Spleen (tissue), 7 donors: Measurements from ENCODE around the gene ANKRD10.

ENCODE experiments used
- CTCF ChIP-seq, 11 experiments: fragments of 200-600 bp in 7 of 11; fragments of 450-650 bp in 4 of 11; sonication (generic) in 4 of 11; IDR thresholded peaks in 8 of 11; conservative IDR thresholded peaks in 3 of 11; 1 replicate in 7 of 11; 2 replicates in 4 of 11; pipeline versions ENCODE4 v1.4.0 to v1.8.0; 2016 to 2021; ENCODE audit warnings: antibody characterized with exemption in 11 of 11, inconsistent platforms in 4 of 11, mild to moderate bottlenecking in 1 of 11
- POLR2AphosphoS5 ChIP-seq, 3 donors: sonication (generic); formaldehyde crosslinking; IDR thresholded peaks; one replicate each; pipeline ENCODE4 v1.5.1; 2017; ENCODE audit warnings: antibody characterized with exemption in 3 of 3
- donor health status: DM: no; HTN: no; CAD: no; lungs with moderate emphysema.
- donor health status: DM: no; HTN: no; CAD: no.
- donor health status: DM: no; HTN: no; CAD: no.

- TF ChIP-seq CTCF (IDR thresholded peaks at IDR 0.05 in 8 of 11, conservative IDR thresholded peaks at IDR 0.05 in 3 of 11) (no peak), POLR2AphosphoS5 (IDR thresholded peaks at IDR 0.05) (peak in 2 of 3 donors; percentile 35 to 57)
Measured at GRCh38 chr13:110885966-110886869, 28.7 kb downstream of the ANKRD10 start.
